ENCODE results near the gene DKK1.

DKK1 gene

GRCh38 chr10:52334595-52334994 lies 20.5 kb downstream of the DKK1 start:
- Histone ChIP-seq H3K27ac (ENCODE audit: low read length, poor library complexity, severe bottlenecking) (no peak overlapping the region), H3K4me3 (ENCODE audit: insufficient read depth in 1 of 2, low read depth in 1 of 2, low read length in 2 of 2) (no peak overlapping the region), H3K4ac (ENCODE audit: low read depth in 1 of 2, low read length in 2 of 2) (no peak overlapping the region), H3K4me1 (ENCODE audit: control insufficient read depth, insufficient read depth, low read depth, low read length) (peaks cover 2% of the 10 kb centered on the region), H3K14ac (ENCODE audit: low read length in 2 of 2) (no peak overlapping the region), H3K18ac (ENCODE audit: low read depth in 1 of 2, low read length in 2 of 2) (no peak overlapping the region), H3K9ac (ENCODE audit: low read length) (no peak overlapping the region), H2BK15ac (ENCODE audit: low read depth, poor library complexity, severe bottlenecking) (no peak overlapping the region), H3K23ac (ENCODE audit: low read length in 2 of 2) (no peak overlapping the region), H3K27me3 (ENCODE audit: control insufficient read depth in 1 of 2, insufficient read depth in 1 of 2, low read length in 2 of 2) (no peaks in the 10 kb centered on the region), H4K8ac (ENCODE audit: low read length) (no peak overlapping the region), H2BK120ac (ENCODE audit: low read depth, low read length) (no peak overlapping the region), H3K4me2 (ENCODE audit: low read length, poor library complexity, severe bottlenecking) (no peak overlapping the region), H2BK12ac (ENCODE audit: low read length in 2 of 2) (no peak overlapping the region), H3K36me3 (ENCODE audit: control insufficient read depth in 1 of 2, insufficient read depth in 2 of 2, low read depth in 1 of 2, low read length in 2 of 2) (no peaks in the 10 kb centered on the region), H3K9me3 (ENCODE audit: control insufficient read depth, low read length) (no peaks in the 10 kb centered on the region), H2AK5ac (ENCODE audit: low read length, severe bottlenecking) (no peak overlapping the region), H2BK5ac (ENCODE audit: low read depth, low read length, poor library complexity, severe bottlenecking) (no peak overlapping the region), H3K79me1 (replicated peaks; ENCODE audit: low read length, poor library complexity, severe bottlenecking) (no peaks in the 10 kb centered on the region), H2AFZ (ENCODE audit: low read depth, low read length) (no peak overlapping the region), H4K91ac (ENCODE audit: low read length) (no peak overlapping the region)
- DNase-seq, result no peak
- no CpG with 5 or more reads among the region's 1 CpG for WGBS

GRCh38 chr10:52335665-52336064 lies 21.6 kb downstream of the DKK1 start:
- no CpG with 5 or more reads among the region's 1 CpG for WGBS
- Histone ChIP-seq H2AK5ac (ENCODE audit: low read length, severe bottlenecking) (no peak overlapping the region), H2AFZ (ENCODE audit: low read depth, low read length) (no peak overlapping the region), H3K9me3 (ENCODE audit: control insufficient read depth, low read length) (no peaks in the 10 kb centered on the region), H3K4me1 (ENCODE audit: control insufficient read depth, insufficient read depth, low read depth, low read length) (peaks cover 2% of the 10 kb centered on the region), H2BK120ac (ENCODE audit: low read depth, low read length) (no peak overlapping the region), H4K91ac (ENCODE audit: low read length) (no peak overlapping the region), H3K27me3 (ENCODE audit: control insufficient read depth in 1 of 2, insufficient read depth in 1 of 2, low read length in 2 of 2) (no peaks in the 10 kb centered on the region), H4K8ac (ENCODE audit: low read length) (no peak overlapping the region), H3K4ac (ENCODE audit: low read depth in 1 of 2, low read length in 2 of 2) (no peak overlapping the region), H3K36me3 (ENCODE audit: control insufficient read depth in 1 of 2, insufficient read depth in 2 of 2, low read depth in 1 of 2, low read length in 2 of 2) (no peaks in the 10 kb centered on the region), H3K14ac (ENCODE audit: low read length in 2 of 2) (no peak overlapping the region), H3K4me3 (ENCODE audit: insufficient read depth in 1 of 2, low read depth in 1 of 2, low read length in 2 of 2) (no peak overlapping the region), H3K4me2 (ENCODE audit: low read length, poor library complexity, severe bottlenecking) (no peak overlapping the region), H3K9ac (ENCODE audit: low read length) (no peak overlapping the region), H3K79me1 (replicated peaks; ENCODE audit: low read length, poor library complexity, severe bottlenecking) (no peaks in the 10 kb centered on the region), H2BK12ac (ENCODE audit: low read length in 2 of 2) (no peak overlapping the region), H3K23ac (ENCODE audit: low read length in 2 of 2) (no peak overlapping the region), H2BK5ac (ENCODE audit: low read depth, low read length, poor library complexity, severe bottlenecking) (no peak overlapping the region), H2BK15ac (ENCODE audit: low read depth, poor library complexity, severe bottlenecking) (no peak overlapping the region), H3K27ac (ENCODE audit: low read length, poor library complexity, severe bottlenecking) (no peak overlapping the region), H3K18ac (ENCODE audit: low read depth in 1 of 2, low read length in 2 of 2) (no peak overlapping the region)
- no peak for DNase-seq

- DNase-seq, result no peak
- Histone ChIP-seq H2AK5ac (ENCODE audit: low read length, severe bottlenecking) (no peak overlapping the region), H2AFZ (ENCODE audit: low read depth, low read length) (no peak overlapping the region), H4K91ac (ENCODE audit: low read length) (no peak overlapping the region), H3K4me3 (ENCODE audit: insufficient read depth in 1 of 2, low read depth in 1 of 2, low read length in 2 of 2) (no peak overlapping the region), H2BK12ac (ENCODE audit: low read length in 2 of 2) (no peak overlapping the region), H3K4ac (ENCODE audit: low read depth in 1 of 2, low read length in 2 of 2) (no peak overlapping the region), H3K9ac (ENCODE audit: low read length) (no peak overlapping the region), H3K4me2 (ENCODE audit: low read length, poor library complexity, severe bottlenecking) (no peak overlapping the region), H3K36me3 (ENCODE audit: control insufficient read depth in 1 of 2, insufficient read depth in 2 of 2, low read depth in 1 of 2, low read length in 2 of 2) (no peaks in the 10 kb centered on the region), H3K23ac (ENCODE audit: low read length in 2 of 2) (no peak overlapping the region), H2BK5ac (ENCODE audit: low read depth, low read length, poor library complexity, severe bottlenecking) (no peak overlapping the region), H3K79me1 (replicated peaks; ENCODE audit: low read length, poor library complexity, severe bottlenecking) (no peaks in the 10 kb centered on the region), H3K14ac (ENCODE audit: low read length in 2 of 2) (no peak overlapping the region), H3K27ac (ENCODE audit: low read length, poor library complexity, severe bottlenecking) (no peak overlapping the region), H2BK15ac (ENCODE audit: low read depth, poor library complexity, severe bottlenecking) (no peak overlapping the region), H4K8ac (ENCODE audit: low read length) (no peak overlapping the region), H3K4me1 (ENCODE audit: control insufficient read depth, insufficient read depth, low read depth, low read length) (peaks cover 2% of the 10 kb centered on the region), H3K27me3 (ENCODE audit: control insufficient read depth in 1 of 2, insufficient read depth in 1 of 2, low read length in 2 of 2) (no peaks in the 10 kb centered on the region), H3K9me3 (ENCODE audit: control insufficient read depth, low read length) (no peaks in the 10 kb centered on the region), H3K18ac (ENCODE audit: low read depth in 1 of 2, low read length in 2 of 2) (no peak overlapping the region), H2BK120ac (ENCODE audit: low read depth, low read length) (no peak overlapping the region)
- no CpG with 5 or more reads among the region's 1 CpG for WGBS
Measured at GRCh38 chr10:52337225-52337624, 23.1 kb downstream of the DKK1 start.

- Histone ChIP-seq H3K9ac (ENCODE audit: low read length) (no peak overlapping the region), H4K91ac (ENCODE audit: low read length) (no peak overlapping the region), H4K8ac (ENCODE audit: low read length) (no peak overlapping the region), H3K14ac (ENCODE audit: low read length in 2 of 2) (no peak overlapping the region), H2BK5ac (ENCODE audit: low read depth, low read length, poor library complexity, severe bottlenecking) (no peak overlapping the region), H3K27me3 (ENCODE audit: control insufficient read depth in 1 of 2, insufficient read depth in 1 of 2, low read length in 2 of 2) (no peaks in the 10 kb centered on the region), H3K36me3 (ENCODE audit: control insufficient read depth in 1 of 2, insufficient read depth in 2 of 2, low read depth in 1 of 2, low read length in 2 of 2) (no peaks in the 10 kb centered on the region), H2AFZ (ENCODE audit: low read depth, low read length) (no peak overlapping the region), H3K79me1 (replicated peaks; ENCODE audit: low read length, poor library complexity, severe bottlenecking) (no peaks in the 10 kb centered on the region), H3K4me3 (ENCODE audit: insufficient read depth in 1 of 2, low read depth in 1 of 2, low read length in 2 of 2) (no peak overlapping the region), H3K4me1 (ENCODE audit: control insufficient read depth, insufficient read depth, low read depth, low read length) (peaks cover 4% of the 10 kb centered on the region), H3K4me2 (ENCODE audit: low read length, poor library complexity, severe bottlenecking) (no peak overlapping the region), H3K4ac (ENCODE audit: low read depth in 1 of 2, low read length in 2 of 2) (no peak overlapping the region), H2AK5ac (ENCODE audit: low read length, severe bottlenecking) (no peak overlapping the region), H3K18ac (ENCODE audit: low read depth in 1 of 2, low read length in 2 of 2) (no peak overlapping the region), H2BK120ac (ENCODE audit: low read depth, low read length) (no peak overlapping the region), H3K27ac (ENCODE audit: low read length, poor library complexity, severe bottlenecking) (no peak overlapping the region), H2BK12ac (ENCODE audit: low read length in 2 of 2) (no peak overlapping the region), H3K9me3 (ENCODE audit: control insufficient read depth, low read length) (no peaks in the 10 kb centered on the region), H2BK15ac (ENCODE audit: low read depth, poor library complexity, severe bottlenecking) (no peak overlapping the region), H3K23ac (ENCODE audit: low read length in 2 of 2) (no peak overlapping the region)
- WGBS, result 100% methylated on average over 2 of the region's 4 CpGs
- no peak for DNase-seq
Measured at GRCh38 chr10:52343439-52343838, 29.4 kb downstream of the DKK1 start.

Data from mesenchymal stem cell (in vitro differentiated cells and primary cell).